ENCODE data around the gene AMBP.

Gene AMBP

DNA sequence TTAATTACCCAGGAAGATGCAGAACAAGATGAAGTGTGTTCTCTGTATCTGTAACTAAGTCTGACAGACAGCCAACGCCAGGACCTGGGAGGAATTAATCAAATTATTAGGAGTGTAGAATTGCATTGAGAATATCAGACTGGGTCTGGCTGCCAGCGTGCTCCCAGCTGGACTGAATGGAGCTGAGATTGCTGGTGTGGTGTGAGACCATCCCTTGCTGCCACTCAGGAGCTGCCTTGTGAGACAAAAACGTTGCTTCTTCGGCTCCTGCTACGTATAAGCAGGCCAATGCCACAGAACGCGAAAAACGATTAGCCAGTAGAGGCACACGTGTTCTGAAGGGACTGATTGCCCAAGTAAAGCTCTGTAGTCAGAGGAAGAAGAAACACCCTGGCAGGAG, 66.8 kb downstream of the AMBP start:
- H2AFZ ChIP-seq (ENCODE audit: low read length), result no peak overlapping the region
- no peaks in the 10 kb centered on the region for H3F3A ChIP-seq (ENCODE audit: low read depth)
- no peak overlapping the region for H3K4me2 ChIP-seq (ENCODE audit: low read depth, low read length, poor library complexity, severe bottlenecking)
- no peaks in the 10 kb centered on the region for H3K79me2 ChIP-seq (ENCODE audit: insufficient read depth, low read length)
- H3K36me3 ChIP-seq (ENCODE audit: insufficient read depth, low read length), result peaks cover 50% of the 10 kb centered on the region; the same call in 1 of the 2 replicates
- no peak for TF ChIP-seq EZH2phosphoT487 (IDR thresholded peaks at IDR 0.05; ENCODE audit: borderline replicate concordance)
- TF ChIP-seq, protein P1, sequence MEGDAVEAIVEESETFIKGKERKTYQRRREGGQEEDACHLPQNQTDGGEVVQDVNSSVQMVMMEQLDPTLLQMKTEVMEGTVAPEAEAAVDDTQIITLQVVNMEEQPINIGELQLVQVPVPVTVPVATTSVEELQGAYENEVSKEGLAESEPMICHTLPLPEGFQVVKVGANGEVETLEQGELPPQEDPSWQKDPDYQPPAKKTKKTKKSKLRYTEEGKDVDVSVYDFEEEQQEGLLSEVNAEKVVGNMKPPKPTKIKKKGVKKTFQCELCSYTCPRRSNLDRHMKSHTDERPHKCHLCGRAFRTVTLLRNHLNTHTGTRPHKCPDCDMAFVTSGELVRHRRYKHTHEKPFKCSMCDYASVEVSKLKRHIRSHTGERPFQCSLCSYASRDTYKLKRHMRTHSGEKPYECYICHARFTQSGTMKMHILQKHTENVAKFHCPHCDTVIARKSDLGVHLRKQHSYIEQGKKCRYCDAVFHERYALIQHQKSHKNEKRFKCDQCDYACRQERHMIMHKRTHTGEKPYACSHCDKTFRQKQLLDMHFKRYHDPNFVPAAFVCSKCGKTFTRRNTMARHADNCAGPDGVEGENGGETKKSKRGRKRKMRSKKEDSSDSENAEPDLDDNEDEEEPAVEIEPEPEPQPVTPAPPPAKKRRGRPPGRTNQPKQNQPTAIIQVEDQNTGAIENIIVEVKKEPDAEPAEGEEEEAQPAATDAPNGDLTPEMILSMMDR (conservative IDR thresholded peaks at IDR 0.05; ENCODE audit: low read length), result no peak
- H3K4me3 ChIP-seq (ENCODE audit: low read length, poor library complexity, severe bottlenecking), result no peak overlapping the region
- H3K9ac ChIP-seq (ENCODE audit: low read depth, low read length, poor library complexity, severe bottlenecking), result no peak overlapping the region
- no peaks in the 10 kb centered on the region for H4K20me1 ChIP-seq (ENCODE audit: insufficient read depth, low read length, poor library complexity, severe bottlenecking)
- H3K9me2 ChIP-seq (replicated peaks; ENCODE audit: low read depth, low read length), result no peaks in the 10 kb centered on the region
- no peaks in the 10 kb centered on the region for H3K27me3 ChIP-seq (ENCODE audit: insufficient read depth, low read length, poor library complexity, severe bottlenecking)
- peaks cover 8% of the 10 kb centered on the region for H3K4me1 ChIP-seq (ENCODE audit: insufficient read depth, low read length, poor library complexity, severe bottlenecking)
- no peaks in the 10 kb centered on the region for H3K9me3 ChIP-seq (ENCODE audit: insufficient read depth, low read depth, low read length)
